Testis (tissue), 5 donors: ENCODE results near the gene RAP1GAP2. TPM values are rescaled to one million over a fixed set of nuclear protein-coding genes. Genes with fewer than 3 reads are reported as not detected.

Experiments used
- DNase-seq: peaks from one replicate; pipeline ENCODE4 v3.0.0-alpha.2; 2019
- H3K27ac ChIP-seq, 2 donors: fragments of 200-600 bp; sonication (generic); one replicate each; pipeline ENCODE4 v1.5.1; 2019
- H3K27me3 ChIP-seq: fragments of 200-600 bp; sonication (generic); one replicate; pipeline ENCODE4 v1.5.1; 2019
- H3K36me3 ChIP-seq: fragments of 200-600 bp; sonication (generic); one replicate; pipeline ENCODE4 v1.5.1; 2017; ENCODE audit warnings: low read depth; ENCODE audit errors: missing control alignments
- H3K4me1 ChIP-seq: fragments of 200-600 bp; sonication (generic); one replicate; pipeline ENCODE4 v1.5.1; 2019
- H3K4me3 ChIP-seq, 2 donors: fragments of 200-600 bp; sonication (generic); one replicate each; pipeline ENCODE4 v1.5.1; 2017 to 2019
- H3K9me3 ChIP-seq: fragments of 200-600 bp; sonication (generic); one replicate; pipeline ENCODE4 v1.5.1; 2017
- POLR2A ChIP-seq: fragments of 450-650 bp; IDR thresholded peaks from one replicate; pipeline ENCODE4 v1.6.1; 2017; ENCODE audit warnings: antibody characterized with exemption, mild to moderate bottlenecking, moderate library complexity
- WGBS, 2 donors: methylation state at CpG; one replicate each; pipeline ENCODE4 v1.1.5; 2018; 5-methylcytosine and 5-hydroxymethylcytosine counted together
- intact Hi-C: fragments of 100-400 bp; cut with DNase I; formaldehyde crosslinking; loops from one replicate; pipeline ENCODE4 v1.15.1; 2023; ENCODE audit warnings: low total_unique reads
- long read RNA-seq, 2 donors: transcript quantifications; one replicate each; lab custom pipeline, GENCODE V29; 2026
- polyA plus RNA-seq: library from polyadenylated mRNA; stranded (reverse); fragments of 350-450 nt; fragmentation: Illumina TruSeq; extraction: RNeasy Lipid Tissue Mini Kit (QIAGEN cat#74804); gene quantifications from one replicate; pipeline ENCODE4 v1.2.3, GENCODE V29; 2014; ENCODE audit warnings: low read depth, low replicate concordance; ENCODE audit not compliant: insufficient read depth
- total RNA-seq, 2 donors: library from RNA; depleted of rRNA; stranded (reverse); fragments of >200 nt; gene quantifications; one replicate each; pipeline ENCODE4 v1.2.3, GENCODE V29; 2016
- TF ChIP-seq, protein P1 (sequence below), 3 experiments: fragments of 450-650 bp in 2 of 3; fragments of 200-600 bp in 1 of 3; sonication (generic) in 1 of 3; IDR thresholded peaks; one replicate each; pipeline ENCODE4 v1.5.1; 2016 to 2019; ENCODE audit warnings: antibody characterized with exemption in 3 of 3, mild to moderate bottlenecking in 2 of 3, moderate library complexity in 1 of 3

RAP1GAP2 gene
- total RNA-seq (10 to 100 TPM; 15.1 to 21.7 TPM), polyA plus RNA-seq (10.4 TPM)
- long read RNA-seq, donor 1, full-length matches to known transcripts: 31 of 31 reads
- long read RNA-seq, donor 1, partial matches to known transcripts: 0 of 31 reads
- long read RNA-seq, donor 1, other reads (novel, unspliced or antisense): 0 of 31 reads
- long read RNA-seq, donor 2, full-length matches to known transcripts: 3 of 3 reads
- long read RNA-seq, donor 2, partial matches to known transcripts: 0 of 3 reads
- long read RNA-seq, donor 2, other reads (novel, unspliced or antisense): 0 of 3 reads

DNA sequence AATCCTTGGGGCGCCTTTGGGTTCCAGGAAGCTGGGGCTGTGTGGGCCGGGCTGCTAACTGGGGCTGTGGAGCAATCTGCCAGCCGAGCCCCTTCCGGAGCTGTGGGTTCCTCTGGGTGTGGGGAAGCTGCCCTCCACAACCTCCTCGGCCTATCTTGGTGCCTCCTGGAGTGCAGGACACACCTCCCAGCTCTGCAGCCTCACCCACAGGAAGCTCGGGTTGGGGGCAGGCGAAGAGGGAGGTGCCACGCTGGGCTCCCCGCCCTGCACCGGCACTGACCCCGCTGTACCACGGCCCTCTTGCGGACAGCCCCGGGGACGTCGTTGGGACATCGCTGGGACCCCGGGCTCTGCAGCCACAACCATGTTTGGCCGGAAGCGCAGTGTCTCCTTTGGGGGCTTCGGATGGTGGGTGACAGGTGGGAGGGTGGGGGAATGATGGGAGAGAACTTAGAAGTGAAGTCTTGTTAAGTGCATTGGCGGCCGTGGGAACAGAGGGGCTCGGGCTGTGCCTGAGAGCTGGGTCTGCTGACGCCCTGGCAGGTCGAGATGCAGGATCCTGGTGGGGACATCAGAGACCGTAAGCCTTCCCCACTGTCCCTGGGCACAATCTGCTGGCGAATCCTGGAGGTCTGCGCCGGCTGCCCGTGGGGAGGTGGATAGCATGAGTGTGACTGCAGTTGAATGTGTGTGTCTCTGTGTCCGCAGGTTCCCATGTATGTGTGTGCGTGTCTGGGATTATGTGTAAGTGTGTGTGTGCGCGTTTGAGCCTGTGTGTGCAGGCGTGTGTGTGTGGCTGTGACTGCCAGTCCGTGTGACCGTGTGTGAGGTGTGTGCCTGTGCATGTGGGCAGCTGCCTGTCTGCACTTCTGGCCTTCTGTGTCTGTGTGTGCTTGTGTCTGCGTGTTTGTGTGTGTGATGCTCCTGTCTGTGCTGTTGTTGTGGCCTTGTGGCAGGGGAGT, at the start of gene RAP1GAP2:
RAP1GAP2 (plus strand) TSS at position 275 of the 962 bp plus-strand sequence; CDS start at position 365, 90 bp downstream.
- intact Hi-C loops: no loop called here
- Histone ChIP-seq H3K4me1 (no peaks in the 10 kb centered on the region), H3K4me3 (no peak within 1 kb of the TSS), H3K27me3 (no peaks in the 10 kb centered on the region), H3K36me3 (no peaks in the 10 kb centered on the region), H3K27ac (no peak within 1 kb of the TSS), H3K9me3 (no peaks in the 10 kb centered on the region)
- DNase-seq: peak; percentile 41
- 73% methylated on average over 27 to 38 of the region's 39 CpGs for WGBS, 2 donors
- TF ChIP-seq, protein P1, sequence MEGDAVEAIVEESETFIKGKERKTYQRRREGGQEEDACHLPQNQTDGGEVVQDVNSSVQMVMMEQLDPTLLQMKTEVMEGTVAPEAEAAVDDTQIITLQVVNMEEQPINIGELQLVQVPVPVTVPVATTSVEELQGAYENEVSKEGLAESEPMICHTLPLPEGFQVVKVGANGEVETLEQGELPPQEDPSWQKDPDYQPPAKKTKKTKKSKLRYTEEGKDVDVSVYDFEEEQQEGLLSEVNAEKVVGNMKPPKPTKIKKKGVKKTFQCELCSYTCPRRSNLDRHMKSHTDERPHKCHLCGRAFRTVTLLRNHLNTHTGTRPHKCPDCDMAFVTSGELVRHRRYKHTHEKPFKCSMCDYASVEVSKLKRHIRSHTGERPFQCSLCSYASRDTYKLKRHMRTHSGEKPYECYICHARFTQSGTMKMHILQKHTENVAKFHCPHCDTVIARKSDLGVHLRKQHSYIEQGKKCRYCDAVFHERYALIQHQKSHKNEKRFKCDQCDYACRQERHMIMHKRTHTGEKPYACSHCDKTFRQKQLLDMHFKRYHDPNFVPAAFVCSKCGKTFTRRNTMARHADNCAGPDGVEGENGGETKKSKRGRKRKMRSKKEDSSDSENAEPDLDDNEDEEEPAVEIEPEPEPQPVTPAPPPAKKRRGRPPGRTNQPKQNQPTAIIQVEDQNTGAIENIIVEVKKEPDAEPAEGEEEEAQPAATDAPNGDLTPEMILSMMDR (IDR thresholded peaks at IDR 0.05): no peak
- no peak for TF ChIP-seq POLR2A

DNA sequence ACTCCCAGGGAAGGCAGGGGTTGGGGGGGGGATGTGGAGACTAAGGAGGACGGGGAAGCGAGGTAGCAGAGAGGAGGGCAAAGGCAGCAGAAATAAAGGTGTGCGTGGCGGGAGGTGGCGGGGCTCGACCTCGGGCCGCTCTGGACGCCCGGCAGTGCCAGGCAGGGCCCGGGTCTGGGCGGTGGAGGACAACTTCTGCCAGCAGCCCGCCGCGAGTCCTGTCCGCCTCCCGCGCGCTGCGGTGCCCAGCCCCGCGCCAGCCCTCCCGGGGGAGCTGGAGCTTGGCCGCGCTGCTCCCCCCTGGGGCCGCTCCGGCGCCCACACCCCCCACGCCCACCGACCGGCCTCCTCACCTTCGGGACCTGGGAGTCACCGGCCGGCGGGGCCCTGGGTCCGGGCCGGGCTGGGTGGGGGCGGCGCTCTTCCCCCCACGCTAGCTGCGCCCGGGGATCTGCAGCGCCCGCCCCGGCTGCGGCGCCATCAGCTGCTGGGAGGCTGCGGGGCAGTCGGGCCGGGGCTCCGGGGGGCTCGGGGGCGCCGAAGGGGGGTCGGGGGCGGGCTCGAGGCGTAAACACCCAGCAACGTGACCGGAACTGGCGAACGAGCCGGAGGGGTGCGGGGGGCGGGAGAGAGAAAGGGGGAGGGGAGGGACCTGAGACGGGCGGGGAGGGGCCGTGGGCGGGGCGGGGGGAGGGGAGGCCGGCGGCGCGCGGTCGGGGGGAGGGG, 47.0 kb upstream of the RAP1GAP2 start, which contains the start of gene CCDC92B:
CCDC92B (minus strand) TSS at position 595 of the 726 bp plus-strand sequence. CDS start 14,507 bp downstream, outside the sequence.
- Histone ChIP-seq H3K27me3 (no peaks in the 10 kb centered on the region), H3K9me3 (no peaks in the 10 kb centered on the region), H3K27ac (peak within 1 kb of the TSS in 1 of 2 donors; percentile 24), H3K4me3 (peak within 1 kb of the TSS; percentile 43), H3K36me3 (no peaks in the 10 kb centered on the region), H3K4me1 (no peaks in the 10 kb centered on the region)
- intact Hi-C loops: no loop called here
- TF ChIP-seq POLR2A: no peak
- TF ChIP-seq, protein P1 (IDR thresholded peaks at IDR 0.05): no peak
- 3 to 5% methylated on average over 22 to 38 of the region's 76 CpGs for WGBS, 2 donors
- no peak for DNase-seq

DNA sequence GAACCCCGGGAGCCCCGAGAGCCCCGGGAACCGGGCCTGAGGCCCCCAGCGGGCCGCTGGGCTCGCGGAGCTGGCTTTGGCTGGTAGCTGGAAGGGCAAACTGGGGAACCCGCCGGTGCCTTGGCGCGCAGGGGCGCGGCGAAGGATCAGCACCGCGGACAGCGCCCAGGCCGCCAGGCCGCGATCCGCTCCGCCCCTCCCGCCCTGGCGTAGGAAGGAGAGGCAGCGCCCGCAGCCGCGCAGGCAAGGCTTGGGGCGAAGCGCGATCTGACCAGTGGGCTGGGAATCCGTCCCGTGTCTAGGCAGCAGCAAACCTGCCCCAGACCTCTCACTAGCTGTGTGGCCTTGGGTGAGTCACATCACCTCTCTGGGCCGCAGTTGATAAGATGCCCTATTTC, 46.5 kb upstream of the RAP1GAP2 start:
- Histone ChIP-seq H3K4me1 (no peaks in the 10 kb centered on the region), H3K27me3 (no peaks in the 10 kb centered on the region), H3K4me3 (peak overlapping the region; percentile 43), H3K36me3 (no peaks in the 10 kb centered on the region), H3K27ac (peak overlapping the region in 1 of 2 donors; percentile 24), H3K9me3 (no peaks in the 10 kb centered on the region)
- TF ChIP-seq, protein P1 (IDR thresholded peaks at IDR 0.05): no peak
- no peak for TF ChIP-seq POLR2A
- WGBS, 2 donors: 1% methylated on average over 27 to 31 of the region's 35 CpGs
- peak; percentile 77 for DNase-seq
- intact Hi-C loops: no loop called here

DNA sequence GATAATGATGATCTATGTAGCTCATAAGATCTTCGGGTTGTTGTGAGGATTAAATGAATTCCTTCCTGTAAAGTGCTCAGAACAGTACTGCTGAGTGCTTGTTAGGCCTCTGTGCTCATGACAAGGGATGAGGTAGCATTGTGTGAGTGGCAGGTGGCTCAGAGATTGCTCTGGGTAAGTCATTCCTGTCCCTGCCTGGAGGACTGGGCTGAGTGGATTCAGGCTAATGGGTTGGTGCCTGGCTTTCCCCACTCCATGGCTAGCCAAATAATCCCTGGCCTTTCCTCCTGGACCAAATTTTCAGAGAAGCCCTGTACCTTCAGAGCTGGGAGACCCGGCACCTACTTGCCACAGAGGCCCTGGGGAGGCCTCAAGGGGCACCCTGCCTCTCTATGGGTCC, 45.5 kb upstream of the RAP1GAP2 start:
- 76 to 85% methylated on average over 2 of the region's 2 CpGs for WGBS, 2 donors

More for the DNA sequence above, 45.5 kb upstream of the RAP1GAP2 start:
- no peaks in the 10 kb centered on the region for H3K9me3 ChIP-seq
- no peaks in the 10 kb centered on the region for H3K27me3 ChIP-seq
- intact Hi-C loops: no loop called here
- H3K4me3 ChIP-seq: no peak overlapping the region
- no peak for DNase-seq
- no peaks in the 10 kb centered on the region for H3K36me3 ChIP-seq
- peaks cover under 1% of the 10 kb centered on the region for H3K4me1 ChIP-seq
- TF ChIP-seq, protein P1 (IDR thresholded peaks at IDR 0.05): no peak
- no peak for TF ChIP-seq POLR2A
- H3K27ac ChIP-seq: no peak overlapping the region
